Progenitor cell of endocrine pancreas (in vitro differentiated cells): ENCODE results near the gene BRCA1. TPM values are rescaled to one million over a fixed set of nuclear protein-coding genes. Genes with fewer than 3 reads are reported as not detected.
"Not testable (repeated sequence)": the region's sequence is repeated elsewhere in the genome, so short reads cannot be mapped to it uniquely, and the experiment has no call there.

Experiments used
- DNase-seq: peaks from one replicate; pipeline ENCODE4 v3.0.0; 2021; ENCODE audit warnings: low spot score; ENCODE audit not compliant: unreplicated experiment
- H3K27ac Mint-ChIP-seq: 2 replicates; pipeline ENCODE4 v1.8.0; 2021; ENCODE audit warnings: mild to moderate bottlenecking, moderate library complexity, mixed read lengths
- H3K27me3 Mint-ChIP-seq: 2 replicates; pipeline ENCODE4 v1.8.0; 2021; ENCODE audit warnings: mixed read lengths
- H3K36me3 Mint-ChIP-seq: 2 replicates; pipeline ENCODE4 v1.8.0; 2022; ENCODE audit warnings: mixed read lengths; ENCODE audit not compliant: insufficient read depth
- H3K4me1 Mint-ChIP-seq: 2 replicates; pipeline ENCODE4 v1.8.0; 2021; ENCODE audit warnings: low read depth, mixed read lengths
- H3K4me3 Mint-ChIP-seq: 2 replicates; pipeline ENCODE4 v1.8.0; 2021; ENCODE audit warnings: low read depth, mild to moderate bottlenecking, moderate library complexity, mixed read lengths
- H3K9me3 Mint-ChIP-seq: 2 replicates; pipeline ENCODE4 v1.8.0; 2021; ENCODE audit warnings: low read depth, mixed read lengths
- total RNA-seq: library from RNA; stranded (reverse); gene quantifications from 2 replicates; pipeline ENCODE4 v1.2.1, GENCODE V29; 2021
- TF ChIP-seq, protein P1 (sequence below): fragments of 200-600 bp; sonication (generic); IDR thresholded peaks from one replicate; pipeline ENCODE4 v1.5.0; 2021; ENCODE audit warnings: antibody characterized with exemption, mild to moderate bottlenecking; ENCODE audit not compliant: unreplicated experiment

The BRCA1 gene
- total RNA-seq, 1 donor from 2014 or later: 34.2 TPM

- no peak for DNase-seq
- Mint-ChIP-seq H3K4me1 (peaks cover 7% of the 10 kb centered on the region), H3K36me3 (peaks cover 3% of the 10 kb centered on the region), H3K27me3 (no peaks in the 10 kb centered on the region), H3K9me3 (no peaks in the 10 kb centered on the region), H3K27ac (no peak overlapping the region), H3K4me3 (no peak overlapping the region)
- TF ChIP-seq, protein P1, sequence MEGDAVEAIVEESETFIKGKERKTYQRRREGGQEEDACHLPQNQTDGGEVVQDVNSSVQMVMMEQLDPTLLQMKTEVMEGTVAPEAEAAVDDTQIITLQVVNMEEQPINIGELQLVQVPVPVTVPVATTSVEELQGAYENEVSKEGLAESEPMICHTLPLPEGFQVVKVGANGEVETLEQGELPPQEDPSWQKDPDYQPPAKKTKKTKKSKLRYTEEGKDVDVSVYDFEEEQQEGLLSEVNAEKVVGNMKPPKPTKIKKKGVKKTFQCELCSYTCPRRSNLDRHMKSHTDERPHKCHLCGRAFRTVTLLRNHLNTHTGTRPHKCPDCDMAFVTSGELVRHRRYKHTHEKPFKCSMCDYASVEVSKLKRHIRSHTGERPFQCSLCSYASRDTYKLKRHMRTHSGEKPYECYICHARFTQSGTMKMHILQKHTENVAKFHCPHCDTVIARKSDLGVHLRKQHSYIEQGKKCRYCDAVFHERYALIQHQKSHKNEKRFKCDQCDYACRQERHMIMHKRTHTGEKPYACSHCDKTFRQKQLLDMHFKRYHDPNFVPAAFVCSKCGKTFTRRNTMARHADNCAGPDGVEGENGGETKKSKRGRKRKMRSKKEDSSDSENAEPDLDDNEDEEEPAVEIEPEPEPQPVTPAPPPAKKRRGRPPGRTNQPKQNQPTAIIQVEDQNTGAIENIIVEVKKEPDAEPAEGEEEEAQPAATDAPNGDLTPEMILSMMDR: no peak
Measured at GRCh38 chr17:43069368-43069898, 55.7 kb downstream of the BRCA1 start.

DNA sequence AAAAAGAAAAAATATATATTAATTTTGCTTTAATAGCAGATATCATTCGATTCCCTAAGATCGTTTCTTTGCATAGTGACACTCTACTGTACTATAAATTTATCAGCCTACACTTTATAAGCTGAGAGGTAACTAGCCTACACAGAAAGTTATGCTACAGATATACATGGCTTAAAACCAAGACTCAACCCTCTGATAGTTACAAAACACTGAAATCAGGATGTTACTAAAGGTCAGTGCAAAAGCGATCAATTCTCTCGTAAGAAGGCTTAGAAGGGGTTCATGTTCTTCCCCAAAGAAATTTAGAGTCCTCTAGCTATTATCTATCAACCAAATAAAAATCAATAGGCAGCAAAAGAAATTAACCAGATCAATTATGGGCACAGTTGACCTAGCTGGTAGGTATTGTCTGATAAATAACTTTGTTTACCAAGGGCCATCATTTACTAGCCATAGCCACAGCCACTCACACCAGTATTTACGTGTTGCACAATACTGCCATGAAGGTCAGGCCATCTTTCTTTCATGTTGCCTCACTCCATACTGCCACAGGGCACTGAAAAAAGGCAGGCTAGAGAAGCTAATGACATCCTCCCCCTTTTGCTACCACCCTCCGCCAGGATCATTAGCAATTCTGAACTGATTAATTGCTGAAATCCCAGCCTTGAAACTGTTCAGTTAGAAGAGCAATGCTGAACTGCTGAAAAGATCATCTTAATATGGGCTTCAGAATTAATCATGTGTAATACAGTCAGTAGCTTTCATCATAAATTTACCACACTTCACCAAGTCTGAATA lies 56.4 kb downstream of the BRCA1 start:
- Mint-ChIP-seq H3K36me3 (peaks cover 3% of the 10 kb centered on the region), H3K9me3 (no peaks in the 10 kb centered on the region), H3K27ac (peak overlapping the region; percentile 71), H3K4me1 (peaks cover 7% of the 10 kb centered on the region), H3K4me3 (no peak overlapping the region), H3K27me3 (no peaks in the 10 kb centered on the region)
- TF ChIP-seq, protein P1: no peak
- no peak for DNase-seq

- no peak overlapping the region for H3K27ac Mint-ChIP-seq
- H3K36me3 Mint-ChIP-seq: peaks cover 2% of the 10 kb centered on the region
- TF ChIP-seq, protein P1: no peak
- no peak overlapping the region for H3K4me3 Mint-ChIP-seq
- no peaks in the 10 kb centered on the region for H3K9me3 Mint-ChIP-seq
- no peak for DNase-seq
- H3K27me3 Mint-ChIP-seq: no peaks in the 10 kb centered on the region
- H3K4me1 Mint-ChIP-seq: no peaks in the 10 kb centered on the region
Measured at GRCh38 chr17:43062984-43063638, 62.1 kb downstream of the BRCA1 start.

DNA sequence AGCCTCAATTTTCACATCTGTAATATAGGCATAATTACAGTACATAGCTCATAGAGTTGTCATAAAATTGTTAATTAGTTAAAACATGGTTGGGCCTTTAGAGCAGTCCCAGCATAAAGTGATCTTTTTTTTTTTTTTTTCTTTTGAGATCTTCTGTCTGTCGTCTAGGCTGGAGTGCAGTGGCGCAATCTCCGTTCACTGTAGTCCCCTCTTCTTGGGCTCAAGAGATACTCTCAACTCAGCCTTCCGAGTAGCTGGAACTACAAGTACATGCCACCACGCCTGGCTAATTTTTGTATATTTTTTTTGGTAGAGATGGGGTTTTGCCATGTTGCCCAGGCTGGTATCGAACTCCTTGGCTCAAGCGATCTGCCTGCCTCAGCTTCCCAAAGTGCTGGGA lies 69.1 kb downstream of the BRCA1 start:
- no peaks in the 10 kb centered on the region for H3K9me3 Mint-ChIP-seq
- no peak for DNase-seq
- H3K27me3 Mint-ChIP-seq: no peaks in the 10 kb centered on the region
- no peak overlapping the region for H3K27ac Mint-ChIP-seq
- TF ChIP-seq, protein P1: no peak
- H3K4me1 Mint-ChIP-seq: no peaks in the 10 kb centered on the region
- H3K4me3 Mint-ChIP-seq: no peak overlapping the region
- peaks cover 11% of the 10 kb centered on the region for H3K36me3 Mint-ChIP-seq

DNA sequence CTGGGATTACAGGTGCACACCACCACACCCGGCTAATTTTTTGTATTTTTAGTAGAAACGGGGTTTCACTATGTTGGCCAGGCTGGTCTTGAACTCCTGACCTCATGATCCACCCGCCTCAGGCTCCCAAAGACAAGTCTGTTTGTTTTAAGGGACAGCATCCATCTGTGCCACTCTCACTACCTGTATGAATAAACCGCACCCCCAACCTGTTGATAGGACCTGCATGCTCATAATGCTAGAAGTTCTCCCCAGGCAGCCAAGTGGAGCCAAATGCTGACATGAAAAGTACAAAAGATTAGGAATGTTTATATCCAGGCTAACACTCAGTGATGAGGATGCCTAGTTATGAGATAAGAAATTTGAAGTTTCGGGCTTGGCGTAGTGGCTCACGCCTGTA lies 72.2 kb downstream of the BRCA1 start:
- H3K27ac Mint-ChIP-seq, H3K27me3 Mint-ChIP-seq, H3K4me3 Mint-ChIP-seq, H3K4me1 Mint-ChIP-seq, H3K9me3 Mint-ChIP-seq, DNase-seq: not testable (repeated sequence)
- peaks cover 13% of the 10 kb centered on the region for H3K36me3 Mint-ChIP-seq
